ENCODE results near the gene TBX10. TPM values are rescaled to one million over a fixed set of nuclear protein-coding genes. Genes with fewer than 3 reads are reported as not detected.

TBX10 gene
- total RNA-seq, 1 donor from 2014 or later = not detected

DNA sequence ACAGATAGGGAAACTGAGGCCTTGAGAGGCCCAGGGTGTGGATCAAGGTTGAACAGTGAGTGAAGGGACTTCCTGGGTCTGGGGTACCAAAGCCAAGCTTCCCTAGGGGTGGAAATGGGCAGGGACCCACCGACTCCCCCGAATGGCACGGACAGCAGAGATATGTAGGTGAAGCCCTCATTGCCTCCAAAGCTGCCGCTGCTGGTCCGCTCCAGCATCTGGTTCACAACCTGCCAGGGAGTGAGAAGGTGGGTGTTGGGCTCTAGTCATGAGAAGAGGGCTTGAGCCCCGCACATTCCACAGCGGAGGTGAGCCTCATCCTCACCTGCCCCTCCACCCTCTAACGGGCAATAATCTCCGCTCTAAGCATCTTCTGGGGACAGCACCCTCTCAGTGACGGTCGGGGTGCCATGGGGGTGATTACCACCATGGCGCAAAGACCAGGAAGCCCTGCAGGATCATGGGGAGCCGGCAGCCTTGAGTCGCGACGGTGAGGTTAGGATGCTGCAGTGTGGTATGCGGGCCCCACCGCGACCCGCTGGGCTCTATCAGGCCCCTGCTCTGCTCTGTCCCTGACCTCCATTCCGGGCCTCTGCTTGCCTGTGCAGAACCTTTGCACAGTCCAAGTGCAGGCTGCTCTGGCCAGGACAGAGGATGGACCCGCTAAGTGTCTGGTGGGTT, 24.1 kb upstream of the TBX10 start:
- no peaks in the 10 kb centered on the region for H3K4me1 ChIP-seq (ENCODE audit: insufficient read depth, low read length)
- H3K9me3 Mint-ChIP-seq (ENCODE audit: unreplicated experiment) = no peaks in the 10 kb centered on the region
- H3K27ac Mint-ChIP-seq (ENCODE audit: unreplicated experiment) = no peak overlapping the region
- no peaks in the 10 kb centered on the region for H3K36me3 ChIP-seq (ENCODE audit: insufficient read depth, low read length)
- H3K27me3 Mint-ChIP-seq (ENCODE audit: low read depth, unreplicated experiment) = peaks cover 23% of the 10 kb centered on the region
- no peak overlapping the region for H3K27ac ChIP-seq (ENCODE audit: low read depth, low read length)
- no peak overlapping the region for H3K4me3 Mint-ChIP-seq (ENCODE audit: unreplicated experiment)
- H3K79me2 ChIP-seq (ENCODE audit: insufficient read depth, low read length) = no peaks in the 10 kb centered on the region
- no peaks in the 10 kb centered on the region for H3K4me1 Mint-ChIP-seq (ENCODE audit: low read depth, unreplicated experiment)
- peaks cover 2% of the 10 kb centered on the region for H3K27me3 ChIP-seq (ENCODE audit: insufficient read depth, low read length)
- no peak overlapping the region for H3K9ac ChIP-seq (ENCODE audit: low read length)
- DNase-seq (ENCODE audit: low read depth) (no peak), FAIRE-seq (no peak)
- no peaks in the 10 kb centered on the region for H4K20me1 ChIP-seq (ENCODE audit: insufficient read depth, low read length)
- H3K9me3 ChIP-seq (ENCODE audit: insufficient read depth, low read depth, low read length) = no peaks in the 10 kb centered on the region
- no peaks in the 10 kb centered on the region for H3K36me3 Mint-ChIP-seq (ENCODE audit: low read depth, unreplicated experiment)
- H2AFZ ChIP-seq (ENCODE audit: low read depth, low read length) = no peak overlapping the region
- H3K4me3 ChIP-seq (ENCODE audit: insufficient read depth, low read depth, low read length) = no peak overlapping the region
- H3K4me2 ChIP-seq (ENCODE audit: low read length) = no peak overlapping the region
- TF ChIP-seq EZH2 (IDR thresholded peaks at IDR 0.05; ENCODE audit: insufficient read depth, low read length) = no peak
- no peak for TF ChIP-seq CTCF (IDR thresholded peaks at IDR 0.05; ENCODE audit: insufficient read depth, low read depth, low read length)

- Mint-ChIP-seq H3K27ac (ENCODE audit: unreplicated experiment) (no peak overlapping the region), H3K36me3 (ENCODE audit: low read depth, unreplicated experiment) (no peaks in the 10 kb centered on the region), H3K4me3 (ENCODE audit: unreplicated experiment) (no peak overlapping the region), H3K9me3 (ENCODE audit: unreplicated experiment) (no peaks in the 10 kb centered on the region), H3K27me3 (ENCODE audit: low read depth, unreplicated experiment) (peaks cover 23% of the 10 kb centered on the region), H3K4me1 (ENCODE audit: low read depth, unreplicated experiment) (no peaks in the 10 kb centered on the region)
- Histone ChIP-seq H3K27ac (ENCODE audit: low read depth, low read length) (no peak overlapping the region), H3K36me3 (ENCODE audit: insufficient read depth, low read length) (no peaks in the 10 kb centered on the region), H2AFZ (ENCODE audit: low read depth, low read length) (no peak overlapping the region), H3K4me2 (ENCODE audit: low read length) (no peak overlapping the region), H3K9ac (ENCODE audit: low read length) (no peak overlapping the region), H4K20me1 (ENCODE audit: insufficient read depth, low read length) (no peaks in the 10 kb centered on the region), H3K4me3 (ENCODE audit: insufficient read depth, low read depth, low read length) (no peak overlapping the region), H3K9me3 (ENCODE audit: insufficient read depth, low read depth, low read length) (no peaks in the 10 kb centered on the region), H3K79me2 (ENCODE audit: insufficient read depth, low read length) (no peaks in the 10 kb centered on the region), H3K27me3 (ENCODE audit: insufficient read depth, low read length) (peaks cover 2% of the 10 kb centered on the region), H3K4me1 (ENCODE audit: insufficient read depth, low read length) (no peaks in the 10 kb centered on the region)
- DNase-seq (ENCODE audit: low read depth) = no peak
- no peak for TF ChIP-seq CTCF (IDR thresholded peaks at IDR 0.05; ENCODE audit: insufficient read depth, low read depth, low read length)
- FAIRE-seq = no peak
Measured at GRCh38 chr11:67662835-67663531, 23.4 kb upstream of the TBX10 start.
